ENCODE results near the gene EFNA2. TPM values are rescaled to one million over a fixed set of nuclear protein-coding genes. Genes with fewer than 3 reads are reported as not detected.
A peak's percentile ranks its signal among the peaks of the same experiment; 100 is the strongest.

Gene EFNA2
- total RNA-seq, 1 donor from 2014 or later = 3.8 TPM

GRCh38 chr19:1255186-1256161 is 30.2 kb upstream of the EFNA2 start:
- no peak for TF ChIP-seq CTCF (IDR thresholded peaks at IDR 0.05)
- no peak for DNase-seq (ENCODE audit: extremely low spot score, unreplicated experiment)
- Mint-ChIP-seq H3K27me3 (ENCODE audit: unreplicated experiment) (no peaks in the 10 kb centered on the region), H3K4me1 (ENCODE audit: unreplicated experiment) (peaks cover 60% of the 10 kb centered on the region), H3K27ac (ENCODE audit: unreplicated experiment) (peak overlapping the region; percentile 65), H3K9me3 (ENCODE audit: unreplicated experiment) (no peaks in the 10 kb centered on the region), H3K4me3 (ENCODE audit: unreplicated experiment) (peak overlapping the region; percentile 29), H3K36me3 (ENCODE audit: unreplicated experiment) (peaks cover 35% of the 10 kb centered on the region)

GRCh38 chr19:1256646-1257474 is 28.8 kb upstream of the EFNA2 start:
- Mint-ChIP-seq H3K27ac (ENCODE audit: unreplicated experiment) (peak overlapping the region; percentile 95), H3K4me3 (ENCODE audit: unreplicated experiment) (peak overlapping the region; percentile 10)

GRCh38 chr19:1257475-1258162 is 28.1 kb upstream of the EFNA2 start:
- Mint-ChIP-seq H3K4me3 (ENCODE audit: unreplicated experiment) (peak overlapping the region; percentile 18), H3K27ac (ENCODE audit: unreplicated experiment) (peak overlapping the region; percentile 95)
- no peak for DNase-seq (ENCODE audit: extremely low spot score, unreplicated experiment)

More at GRCh38 chr19:1256646-1257474, 28.8 kb upstream of the EFNA2 start:
- no peak for TF ChIP-seq CTCF (IDR thresholded peaks at IDR 0.05)
- peaks cover 69% of the 10 kb centered on the region for H3K4me1 Mint-ChIP-seq (ENCODE audit: unreplicated experiment)
- no peak for DNase-seq (ENCODE audit: extremely low spot score, unreplicated experiment)
- peaks cover 31% of the 10 kb centered on the region for H3K36me3 Mint-ChIP-seq (ENCODE audit: unreplicated experiment)
- H3K9me3 Mint-ChIP-seq (ENCODE audit: unreplicated experiment) = no peaks in the 10 kb centered on the region
- no peaks in the 10 kb centered on the region for H3K27me3 Mint-ChIP-seq (ENCODE audit: unreplicated experiment)

GRCh38 chr19:1258163-1258492 is 27.5 kb upstream of the EFNA2 start:
- Mint-ChIP-seq H3K4me1 (ENCODE audit: unreplicated experiment) (peaks cover 77% of the 10 kb centered on the region), H3K4me3 (ENCODE audit: unreplicated experiment) (peak overlapping the region; percentile 14)
- no peak for TF ChIP-seq CTCF (IDR thresholded peaks at IDR 0.05)

More at GRCh38 chr19:1257475-1258162, 28.1 kb upstream of the EFNA2 start:
- no peaks in the 10 kb centered on the region for H3K27me3 Mint-ChIP-seq (ENCODE audit: unreplicated experiment)
- TF ChIP-seq CTCF (IDR thresholded peaks at IDR 0.05) = no peak
- H3K9me3 Mint-ChIP-seq (ENCODE audit: unreplicated experiment) = no peaks in the 10 kb centered on the region
- peaks cover 27% of the 10 kb centered on the region for H3K36me3 Mint-ChIP-seq (ENCODE audit: unreplicated experiment)
- H3K4me1 Mint-ChIP-seq (ENCODE audit: unreplicated experiment) = peaks cover 72% of the 10 kb centered on the region

More at GRCh38 chr19:1258163-1258492, 27.5 kb upstream of the EFNA2 start:
- H3K36me3 Mint-ChIP-seq (ENCODE audit: unreplicated experiment) = peaks cover 27% of the 10 kb centered on the region
- DNase-seq (ENCODE audit: extremely low spot score, unreplicated experiment) = no peak
- peak overlapping the region; percentile 95 for H3K27ac Mint-ChIP-seq (ENCODE audit: unreplicated experiment)
- no peaks in the 10 kb centered on the region for H3K27me3 Mint-ChIP-seq (ENCODE audit: unreplicated experiment)
- no peaks in the 10 kb centered on the region for H3K9me3 Mint-ChIP-seq (ENCODE audit: unreplicated experiment)

Measured in osteocyte (in vitro differentiated cells).